A549 (cell line): Measurements from ENCODE around the gene NR1H2. TPM values are rescaled to one million over a fixed set of nuclear protein-coding genes. Genes with fewer than 3 reads are reported as not detected.

Source experiments
- ATAC-seq, 2 experiments: fragments of 200-7000 bp in 1 of 2; fragments of >200 bp in 1 of 2; cut with Nextera tagmentation in 1 of 2; cut with Tn5 transposase in 1 of 2; 3 replicates each; pipeline versions ENCODE4 v1.8.0 to v1.9.1; 2018 to 2020; ENCODE audit warnings: mild to moderate bottlenecking in 1 of 2, moderate library complexity in 1 of 2
- CTCF ChIA-PET: fragments of 300-600 bp; sonication (Branson Sonifier 250); formaldehyde crosslinking; extraction: SDS; loops from one replicate; lab custom pipeline; 2021; ENCODE audit warnings: antibody characterized with exemption, inconsistent platforms; lab: Yijun Ruan, JAX
- POLR2A ChIA-PET: fragments of 350-600 bp; formaldehyde crosslinking; extraction: SDS; loops from one replicate; lab custom pipeline; 2021; ENCODE audit warnings: antibody characterized with exemption, inconsistent platforms; lab: Yijun Ruan, JAX
- DNase-seq, 2 experiments: peaks; one replicate each; pipeline versions ENCODE4 v3.0.0 to v3.0.0-alpha.2; 2011 to 2016; ENCODE audit warnings: low read depth in 1 of 2, low spot score in 1 of 2
- FAIRE-seq: peaks from 2 replicates; lab custom pipeline; 2011; peaks lifted over from hg19 to GRCh38; lab: Jason Lieb, UNC
- H3K27ac ChIP-seq, 2 experiments: fragments of >200 bp; sonication (Bioruptor Twin); formaldehyde crosslinking; 3 replicates each; pipeline ENCODE4 v1.5.1; 2016 to 2017
- H3K4me1 ChIP-seq: fragments of >200 bp; sonication (Bioruptor Twin); formaldehyde crosslinking; 3 replicates; pipeline ENCODE4 v1.6.1; 2016
- H3K4me2 ChIP-seq: fragments of >200 bp; sonication (Bioruptor Twin); formaldehyde crosslinking; 3 replicates; pipeline ENCODE4 v1.6.1; 2016
- H3K4me3 ChIP-seq: fragments of >200 bp; sonication (Bioruptor Twin); formaldehyde crosslinking; 3 replicates; pipeline ENCODE4 v1.5.1; 2016
- H3K9me3 ChIP-seq: fragments of >200 bp; sonication (Bioruptor Twin); formaldehyde crosslinking; 3 replicates; pipeline ENCODE4 v1.6.1; 2016
- BHLHE40 ChIP-seq: IDR thresholded peaks from 2 replicates; pipeline ENCODE4 v1.6.1; 2012; ENCODE audit warnings: low read depth, low read length, inconsistent platforms
- CEBPB ChIP-seq, 2 experiments: fragments of >200 bp in 1 of 2; sonication (Bioruptor Twin) in 1 of 2; formaldehyde crosslinking in 1 of 2; IDR thresholded peaks; 2 replicates each; pipeline ENCODE4 v1.6.1; 2012 to 2016
- CHD4 ChIP-seq: fragments of 200-600 bp; sonication (generic); IDR thresholded peaks from 2 replicates; pipeline ENCODE4 v1.6.1; 2016; ENCODE audit warnings: antibody characterized with exemption, mild to moderate bottlenecking, borderline replicate concordance
- EHMT2 ChIP-seq: fragments of 200-600 bp; sonication (generic); IDR thresholded peaks from 2 replicates; pipeline ENCODE4 v1.6.1; 2016; ENCODE audit warnings: antibody characterized with exemption, low read depth, mild to moderate bottlenecking, moderate library complexity
- ESRRA ChIP-seq: fragments of 150-350 bp; IDR thresholded peaks from 2 replicates; pipeline ENCODE4 v1.6.1; 2014; ENCODE audit warnings: mild to moderate bottlenecking, low read length, borderline replicate concordance
- FOSB ChIP-seq: fragments of 250-450 bp; sonication (Bioruptor Pico); IDR thresholded peaks from 2 replicates; pipeline ENCODE4 v1.5.0; 2020; ENCODE audit warnings: mild to moderate bottlenecking, moderate library complexity
- FOSL2 ChIP-seq, 2 experiments: fragments of 450-650 bp in 1 of 2; fragments of >200 bp in 1 of 2; sonication (Bioruptor Twin) in 1 of 2; formaldehyde crosslinking; IDR thresholded peaks; 2 replicates each; pipeline versions ENCODE4 v1.5.0 to v1.6.1; 2016 to 2020; ENCODE audit warnings: mild to moderate bottlenecking in 1 of 2, moderate library complexity in 1 of 2
- FOXS1 ChIP-seq: fragments of 250-450 bp; sonication (Bioruptor Pico); IDR thresholded peaks from 2 replicates; pipeline ENCODE4 v1.5.0; 2020; ENCODE audit warnings: mild to moderate bottlenecking, moderate library complexity
- GATA3 ChIP-seq: IDR thresholded peaks from 2 replicates; pipeline ENCODE4 v1.6.1; 2012; ENCODE audit warnings: borderline replicate concordance
- HDAC2 ChIP-seq: fragments of 200-600 bp; sonication (generic); IDR thresholded peaks from 2 replicates; pipeline ENCODE4 v1.6.1; 2016
- HEYL ChIP-seq: fragments of 250-450 bp; sonication (Bioruptor Pico); IDR thresholded peaks from 2 replicates; pipeline ENCODE4 v1.8.0; 2021; ENCODE audit warnings: mild to moderate bottlenecking, moderate library complexity
- HOXA7 ChIP-seq: fragments of 250-450 bp; sonication (Bioruptor Pico); IDR thresholded peaks from 2 replicates; pipeline ENCODE4 v1.5.0; 2020; ENCODE audit warnings: mild to moderate bottlenecking, moderate library complexity
- HOXB5 ChIP-seq: fragments of 250-450 bp; sonication (Bioruptor Pico); IDR thresholded peaks from 2 replicates; pipeline ENCODE4 v1.5.0; 2020; ENCODE audit warnings: mild to moderate bottlenecking, moderate library complexity
- KDM1A ChIP-seq: fragments of 200-600 bp; sonication (generic); IDR thresholded peaks from 2 replicates; pipeline ENCODE4 v1.6.1; 2016; ENCODE audit warnings: low read depth, mild to moderate bottlenecking
- MAFK ChIP-seq: fragments of 450-650 bp; IDR thresholded peaks from 2 replicates; pipeline ENCODE4 v1.6.1; 2014; ENCODE audit not compliant: partially characterized antibody
- NFE2L2 ChIP-seq: fragments of 150-350 bp; conservative IDR thresholded peaks from 2 replicates; pipeline ENCODE4 v1.6.1; 2014; ENCODE audit warnings: low read length
- NPAS2 ChIP-seq: fragments of 250-450 bp; sonication (Bioruptor Pico); IDR thresholded peaks from 2 replicates; pipeline ENCODE4 v1.8.0; 2022; ENCODE audit warnings: mild to moderate bottlenecking, moderate library complexity, borderline replicate concordance
- NR3C1 ChIP-seq: fragments of >200 bp; sonication (Bioruptor Twin); formaldehyde crosslinking; IDR thresholded peaks from 3 replicates; pipeline ENCODE4 v1.6.1; 2017
- RAD21 ChIP-seq, 2 experiments: fragments of >200 bp in 1 of 2; sonication (Bioruptor Twin) in 1 of 2; formaldehyde crosslinking in 1 of 2; IDR thresholded peaks in 1 of 2; conservative IDR thresholded peaks in 1 of 2; 2 replicates in 1 of 2; 3 replicates in 1 of 2; pipeline ENCODE4 v1.6.1; 2012 to 2018; ENCODE audit warnings: inconsistent platforms in 1 of 2
- RARB ChIP-seq: fragments of 250-450 bp; sonication (Bioruptor Pico); IDR thresholded peaks from 2 replicates; pipeline ENCODE4 v1.8.0; 2021; ENCODE audit warnings: mild to moderate bottlenecking, moderate library complexity
- RCOR1 ChIP-seq: fragments of 150-350 bp; IDR thresholded peaks from 2 replicates; pipeline ENCODE4 v1.6.1; 2014; ENCODE audit warnings: antibody characterized with exemption, low read length, low read depth
- RNF2 ChIP-seq: fragments of 200-600 bp; sonication (generic); IDR thresholded peaks from 2 replicates; pipeline ENCODE4 v1.6.1; 2016; ENCODE audit warnings: low read depth, mild to moderate bottlenecking, antibody characterized with exemption, moderate library complexity, borderline replicate concordance
- ZFP36 ChIP-seq: fragments of 450-650 bp; IDR thresholded peaks from 2 replicates; pipeline ENCODE4 v1.6.1; 2014; ENCODE audit warnings: borderline replicate concordance; ENCODE audit not compliant: partially characterized antibody
- WGBS: methylation state at CpG from one replicate; pipeline ENCODE4 v1.1.6; 2017; ENCODE audit errors: missing lambda C conversion rate; 5-methylcytosine and 5-hydroxymethylcytosine counted together
- polyA plus RNA-seq, 4 experiments: library from polyadenylated mRNA; depleted of rRNA in 3 of 4; stranded (reverse); fragments of >200 nt; fragmentation: RNase III in 1 of 4; extraction: RNeasy Plus Mini Kit Qiagen cat#74134 plus additional on column Dnase treatment in 1 of 4; gene quantifications; 2 replicates in 3 of 4; 3 replicates in 1 of 4; pipeline ENCODE4 v1.2.3, GENCODE V29; 2011 to 2017
- TF ChIP-seq, protein P1 (sequence below): fragments of >200 bp; sonication (Bioruptor Twin); formaldehyde crosslinking; IDR thresholded peaks from 2 replicates; pipeline ENCODE4 v1.6.1; 2016
- TF ChIP-seq, protein P2 (sequence below): IDR thresholded peaks from 2 replicates; pipeline ENCODE4 v1.6.1; 2012
- TF ChIP-seq, protein P3 (sequence below): fragments of 250-450 bp; sonication (Bioruptor Pico); IDR thresholded peaks from 2 replicates; pipeline ENCODE4 v1.5.0; 2021; ENCODE audit warnings: mild to moderate bottlenecking, moderate library complexity, borderline replicate concordance
- TF ChIP-seq, protein P4 (sequence below): IDR thresholded peaks from 2 replicates; pipeline ENCODE4 v1.6.1; 2012
- TF ChIP-seq, protein P5 (sequence below): fragments of 150-350 bp; IDR thresholded peaks from 2 replicates; pipeline ENCODE4 v1.6.1; 2014; ENCODE audit warnings: low read depth, mild to moderate bottlenecking, low read length

NR1H2 gene
- polyA plus RNA-seq, 2 of the 4 experiments (the other 2 are of a cell fraction), result 39.3 to 67.0 TPM

DNA sequence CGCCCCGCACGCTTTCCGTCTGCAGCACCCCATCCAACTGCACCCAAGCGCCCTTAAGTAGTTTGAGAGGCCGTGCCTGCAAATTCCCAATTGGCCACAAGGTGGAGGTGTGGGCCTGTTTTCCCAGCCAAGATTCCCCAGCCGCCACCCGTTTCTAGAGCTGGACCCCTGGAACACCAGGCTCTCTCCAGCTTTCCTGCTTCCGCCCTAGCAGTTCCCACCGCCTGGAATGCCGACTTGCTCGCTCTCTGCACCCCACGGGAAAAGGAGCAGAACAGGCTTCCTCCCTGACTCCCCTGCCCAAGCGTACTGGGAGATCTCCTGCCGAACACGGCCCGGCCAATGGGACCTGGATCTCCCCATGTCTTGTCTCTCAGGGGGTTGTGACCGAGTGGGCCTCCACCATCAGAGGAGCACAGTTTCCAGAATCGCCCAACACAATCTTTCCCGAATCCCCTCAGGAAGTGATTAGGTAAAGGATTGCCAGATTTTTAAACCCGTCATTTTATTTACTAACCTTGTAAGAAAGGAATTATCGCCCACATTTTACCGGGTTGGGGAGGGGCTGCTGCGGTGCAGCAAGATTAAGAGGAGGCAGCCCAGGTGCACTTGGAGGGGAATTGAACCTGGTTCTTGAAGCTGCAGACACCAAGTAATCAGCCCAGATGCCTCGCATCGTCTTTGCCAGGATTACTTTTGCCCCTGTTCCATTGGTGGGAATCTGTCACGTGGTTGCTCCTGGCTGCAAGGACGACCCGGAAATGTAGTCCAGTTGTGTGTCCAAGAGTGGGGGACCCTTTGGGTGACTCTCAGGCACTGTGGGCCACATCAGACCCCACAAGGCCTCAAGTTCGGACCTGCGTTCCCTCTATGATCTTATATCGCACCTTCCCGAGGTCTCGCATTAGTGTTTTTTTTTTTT lies 7.3 kb upstream of the NR1H2 start (continued):
- TF ChIP-seq KDM1A (no peak), FOSB (CRISPR knock-in tag) (no peak), HOXA7 (CRISPR knock-in tag) (no peak), NR3C1 (no peak)

DNA sequence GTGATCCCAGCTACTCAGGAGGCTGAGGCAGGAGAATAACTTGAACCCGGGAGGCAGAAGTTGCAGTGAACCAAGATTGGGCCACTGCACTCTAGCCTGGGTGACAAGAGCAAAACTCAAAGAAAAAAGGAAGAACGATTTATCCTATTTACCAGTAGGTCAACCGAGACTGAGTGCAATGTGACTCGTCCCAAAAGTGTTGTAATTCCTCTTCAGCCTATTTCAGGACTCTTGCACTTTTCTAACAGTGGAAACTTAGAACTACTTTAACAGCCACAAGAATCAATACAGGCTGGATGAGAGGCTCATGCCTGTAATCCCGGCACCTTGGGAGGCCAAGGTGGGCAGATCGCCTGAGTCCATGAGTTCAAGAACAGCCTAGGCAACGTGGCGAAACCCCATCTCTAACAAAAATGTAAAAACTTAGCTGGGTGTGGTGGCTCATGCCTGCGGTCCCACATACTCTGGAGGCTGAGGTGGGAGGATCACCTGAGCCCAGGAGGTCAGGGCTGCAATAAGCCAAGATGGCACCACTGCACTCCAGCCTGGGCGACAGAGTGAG lies 4.3 kb upstream of the NR1H2 start:
- ChIA-PET CTCF (interaction anchor here (1.0 to 12.4 kb wide), 6 partner anchors 15 to 236 kb away, joined by 3 to 175 read pairs (median 13); no protein-coding TSS in a partner anchor), POLR2A (no interaction called here)
- DNase-seq, result no peak
- WGBS, result 68% methylated on average over 10 of the region's 10 CpGs
- no peak for FAIRE-seq
- no peak for ATAC-seq
- H3K4me3 ChIP-seq, result no peak overlapping the region
- H3K27ac ChIP-seq, result no peak overlapping the region
- H3K4me1 ChIP-seq, result peaks cover 9% of the 10 kb centered on the region
- H3K9me3 ChIP-seq, result no peaks in the 10 kb centered on the region
- H3K4me2 ChIP-seq, result no peak overlapping the region
- TF ChIP-seq HOXB5 (CRISPR knock-in tag) (no peak), CHD4 (no peak), RNF2 (no peak), RAD21 (conservative IDR thresholded peaks at IDR 0.05 in 1 of 2, IDR thresholded peaks at IDR 0.05 in 1 of 2) (no peak), MAFK (no peak), HEYL (CRISPR knock-in tag) (no peak), NR3C1 (no peak), ZFP36 (no peak), RARB (CRISPR knock-in tag) (no peak), CEBPB (IDR thresholded peaks at IDR 0.05) (no peak), KDM1A (no peak), GATA3 (no peak)
- TF ChIP-seq, protein P1, sequence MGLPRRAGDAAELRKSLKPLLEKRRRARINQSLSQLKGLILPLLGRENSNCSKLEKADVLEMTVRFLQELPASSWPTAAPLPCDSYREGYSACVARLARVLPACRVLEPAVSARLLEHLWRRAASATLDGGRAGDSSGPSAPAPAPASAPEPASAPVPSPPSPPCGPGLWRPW, result no peak
- TF ChIP-seq, protein P2, sequence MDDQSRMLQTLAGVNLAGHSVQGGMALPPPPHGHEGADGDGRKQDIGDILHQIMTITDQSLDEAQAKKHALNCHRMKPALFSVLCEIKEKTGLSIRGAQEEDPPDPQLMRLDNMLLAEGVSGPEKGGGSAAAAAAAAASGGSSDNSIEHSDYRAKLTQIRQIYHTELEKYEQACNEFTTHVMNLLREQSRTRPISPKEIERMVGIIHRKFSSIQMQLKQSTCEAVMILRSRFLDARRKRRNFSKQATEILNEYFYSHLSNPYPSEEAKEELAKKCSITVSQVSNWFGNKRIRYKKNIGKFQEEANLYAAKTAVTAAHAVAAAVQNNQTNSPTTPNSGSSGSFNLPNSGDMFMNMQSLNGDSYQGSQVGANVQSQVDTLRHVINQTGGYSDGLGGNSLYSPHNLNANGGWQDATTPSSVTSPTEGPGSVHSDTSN, result no peak

DNA sequence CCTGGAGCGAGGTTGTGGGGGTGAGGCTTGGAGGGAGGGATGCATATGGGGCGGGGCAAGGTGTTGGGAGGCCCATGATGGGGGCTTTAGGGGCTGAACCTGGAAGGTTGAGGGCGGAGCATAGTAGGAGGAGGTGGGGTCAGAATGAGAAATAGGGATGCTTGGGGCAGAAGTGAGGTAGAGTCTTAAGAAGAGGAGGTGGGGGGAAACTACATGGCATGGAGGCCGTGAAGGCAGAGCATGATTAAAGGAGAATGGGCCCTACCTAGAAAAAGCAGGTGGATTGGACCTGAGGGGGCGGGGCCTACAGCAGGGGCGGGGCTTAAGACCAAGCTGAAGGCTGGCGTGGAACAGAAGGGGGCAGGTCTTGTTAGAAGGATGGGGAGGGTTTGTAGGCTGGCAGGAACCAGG lies 799 bp downstream of the NR1H2 start:
- WGBS, result 37% methylated on average over 5 of the region's 7 CpGs
- no peak for FAIRE-seq
- TF ChIP-seq HDAC2, result no peak
- TF ChIP-seq, protein P3, sequence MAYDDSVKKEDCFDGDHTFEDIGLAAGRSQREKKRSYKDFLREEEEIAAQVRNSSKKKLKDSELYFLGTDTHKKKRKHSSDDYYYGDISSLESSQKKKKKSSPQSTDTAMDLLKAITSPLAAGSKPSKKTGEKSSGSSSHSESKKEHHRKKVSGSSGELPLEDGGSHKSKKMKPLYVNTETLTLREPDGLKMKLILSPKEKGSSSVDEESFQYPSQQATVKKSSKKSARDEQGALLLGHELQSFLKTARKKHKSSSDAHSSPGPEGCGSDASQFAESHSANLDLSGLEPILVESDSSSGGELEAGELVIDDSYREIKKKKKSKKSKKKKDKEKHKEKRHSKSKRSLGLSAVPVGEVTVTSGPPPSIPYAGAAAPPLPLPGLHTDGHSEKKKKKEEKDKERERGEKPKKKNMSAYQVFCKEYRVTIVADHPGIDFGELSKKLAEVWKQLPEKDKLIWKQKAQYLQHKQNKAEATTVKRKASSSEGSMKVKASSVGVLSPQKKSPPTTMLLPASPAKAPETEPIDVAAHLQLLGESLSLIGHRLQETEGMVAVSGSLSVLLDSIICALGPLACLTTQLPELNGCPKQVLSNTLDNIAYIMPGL (CRISPR knock-in tag), result no peak
- no peak for TF ChIP-seq NR3C1
- no peak for TF ChIP-seq BHLHE40
- TF ChIP-seq HOXB5 (CRISPR knock-in tag), result no peak
- no peak for TF ChIP-seq FOXS1 (CRISPR knock-in tag)
- TF ChIP-seq NPAS2 (CRISPR knock-in tag), result no peak
- TF ChIP-seq FOSL2 (IDR thresholded peaks at IDR 0.05), result no peak
- TF ChIP-seq FOSL2 (CRISPR knock-in tag; IDR thresholded peaks at IDR 0.05), result no peak
- TF ChIP-seq, protein P4, sequence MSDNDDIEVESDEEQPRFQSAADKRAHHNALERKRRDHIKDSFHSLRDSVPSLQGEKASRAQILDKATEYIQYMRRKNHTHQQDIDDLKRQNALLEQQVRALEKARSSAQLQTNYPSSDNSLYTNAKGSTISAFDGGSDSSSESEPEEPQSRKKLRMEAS, result no peak
- no peak for TF ChIP-seq NFE2L2
- TF ChIP-seq EHMT2, result no peak
- no peak for TF ChIP-seq ESRRA
- TF ChIP-seq RCOR1, result no peak
- no peak for TF ChIP-seq RNF2
- TF ChIP-seq, protein P5, sequence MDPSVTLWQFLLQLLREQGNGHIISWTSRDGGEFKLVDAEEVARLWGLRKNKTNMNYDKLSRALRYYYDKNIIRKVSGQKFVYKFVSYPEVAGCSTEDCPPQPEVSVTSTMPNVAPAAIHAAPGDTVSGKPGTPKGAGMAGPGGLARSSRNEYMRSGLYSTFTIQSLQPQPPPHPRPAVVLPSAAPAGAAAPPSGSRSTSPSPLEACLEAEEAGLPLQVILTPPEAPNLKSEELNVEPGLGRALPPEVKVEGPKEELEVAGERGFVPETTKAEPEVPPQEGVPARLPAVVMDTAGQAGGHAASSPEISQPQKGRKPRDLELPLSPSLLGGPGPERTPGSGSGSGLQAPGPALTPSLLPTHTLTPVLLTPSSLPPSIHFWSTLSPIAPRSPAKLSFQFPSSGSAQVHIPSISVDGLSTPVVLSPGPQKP, result no peak
- TF ChIP-seq CHD4, result no peak

More for the DNA sequence above, 799 bp downstream of the NR1H2 start:
- DNase-seq (peak; percentile 55 to 75), ATAC-seq (peak; percentile 39 to 69)
- ChIA-PET CTCF (interaction anchor here (2.6 to 4.3 kb wide), 2 partner anchors 8 to 20 kb away, joined by 12 to 20 read pairs; no protein-coding TSS in a partner anchor), POLR2A (no interaction called here)
- Histone ChIP-seq H3K9me3 (no peaks in the 10 kb centered on the region), H3K4me3 (peak overlapping the region; percentile 79), H3K4me2 (peak overlapping the region; percentile 73), H3K27ac (peak overlapping the region in 1 of 2 experiments; percentile 97; a peak in 3 of 6 replicates), H3K4me1 (peaks cover 9% of the 10 kb centered on the region; the same call in 1 of the 3 replicates)
